Measurements from ENCODE around the gene NBPF3.
"Not testable (repeated sequence)": the region's sequence is repeated elsewhere in the genome, so short reads cannot be mapped to it uniquely, and the experiment has no call there.

The NBPF3 gene

GRCh38 chr1:21439345-21439720 is 604 bp upstream of the NBPF3 start:
- DNase-seq = no peak

- DNase-seq = peak; percentile 31
Measured at GRCh38 chr1:21440630-21441125, 741 bp downstream of the NBPF3 start.

GRCh38 chr1:21446647-21447046 is 6.7 kb downstream of the NBPF3 start:
- not testable (repeated sequence) for DNase-seq

- DNase-seq = no peak
Measured at GRCh38 chr1:21447311-21447710, 7.4 kb downstream of the NBPF3 start.

GRCh38 chr1:21449906-21450305 is 10.0 kb downstream of the NBPF3 start:
- DNase-seq = no peak

- no peak for DNase-seq
Measured at GRCh38 chr1:21451212-21451611, 11.3 kb downstream of the NBPF3 start.

GRCh38 chr1:21451981-21452411 is 12.1 kb downstream of the NBPF3 start:
- no peak for DNase-seq

GRCh38 chr1:21453964-21454614 is 14.2 kb downstream of the NBPF3 start:
- DNase-seq = not testable (repeated sequence)

- not testable (repeated sequence) for DNase-seq
Measured at GRCh38 chr1:21454904-21455303, 15.0 kb downstream of the NBPF3 start.

- no peak for DNase-seq
Measured at GRCh38 chr1:21457654-21458053, 17.7 kb downstream of the NBPF3 start.

- not testable (repeated sequence) for DNase-seq
Measured at GRCh38 chr1:21465127-21465526, 25.2 kb downstream of the NBPF3 start.

GRCh38 chr1:21467946-21468345 is 28.0 kb downstream of the NBPF3 start:
- DNase-seq = not testable (repeated sequence)

GRCh38 chr1:21468599-21468998 is 28.7 kb downstream of the NBPF3 start:
- DNase-seq = no peak

GRCh38 chr1:21469581-21469980 is 29.6 kb downstream of the NBPF3 start:
- no peak for DNase-seq

- no peak for DNase-seq
Measured at GRCh38 chr1:21472861-21473260, 32.9 kb downstream of the NBPF3 start.

- no peak for DNase-seq
Measured at GRCh38 chr1:21478356-21478755, 38.4 kb downstream of the NBPF3 start.

GRCh38 chr1:21483881-21484280 is 43.9 kb downstream of the NBPF3 start:
- not testable (repeated sequence) for DNase-seq

GRCh38 chr1:21489146-21489545 is 49.2 kb downstream of the NBPF3 start:
- no peak for DNase-seq

GRCh38 chr1:21490774-21491487 is 51.0 kb downstream of the NBPF3 start:
- DNase-seq = no peak

- no peak for DNase-seq
Measured at GRCh38 chr1:21491488-21492355, 51.8 kb downstream of the NBPF3 start.

- no peak for DNase-seq
Measured at GRCh38 chr1:21492356-21492625, 52.4 kb downstream of the NBPF3 start.

- DNase-seq = no peak
Measured at GRCh38 chr1:21494196-21494595, 54.3 kb downstream of the NBPF3 start.

- no peak for DNase-seq
Measured at GRCh38 chr1:21495225-21495820, 55.4 kb downstream of the NBPF3 start.
